Stimulated activated naive CD8-positive, alpha-beta T cell treated with anti-CD3 and anti-CD28 coated beads, Interleukin-15, Interleukin-2, amounts not matched to agents 100 ng/mL and 50 ng/mL, for 24 hours (primary cell): ENCODE measurements around the gene LMX1A.

Experiments used
- H3K27ac Mint-ChIP-seq: one replicate; pipeline ENCODE4 v1.8.0; 2021; ENCODE audit warnings: mild to moderate bottlenecking, mixed read lengths
- H3K27me3 Mint-ChIP-seq: one replicate; pipeline ENCODE4 v1.8.0; 2021; ENCODE audit warnings: mixed read lengths
- H3K36me3 Mint-ChIP-seq: one replicate; pipeline ENCODE4 v1.8.0; 2021; ENCODE audit warnings: low read depth, mixed read lengths
- H3K4me1 Mint-ChIP-seq: one replicate; pipeline ENCODE4 v1.8.0; 2021; ENCODE audit warnings: low read depth, mixed read lengths
- H3K4me3 Mint-ChIP-seq: one replicate; pipeline ENCODE4 v1.8.0; 2021; ENCODE audit warnings: mild to moderate bottlenecking, mixed read lengths
- H3K9me3 Mint-ChIP-seq: one replicate; pipeline ENCODE4 v1.8.0; 2021; ENCODE audit warnings: mixed read lengths

LMX1A gene

DNA sequence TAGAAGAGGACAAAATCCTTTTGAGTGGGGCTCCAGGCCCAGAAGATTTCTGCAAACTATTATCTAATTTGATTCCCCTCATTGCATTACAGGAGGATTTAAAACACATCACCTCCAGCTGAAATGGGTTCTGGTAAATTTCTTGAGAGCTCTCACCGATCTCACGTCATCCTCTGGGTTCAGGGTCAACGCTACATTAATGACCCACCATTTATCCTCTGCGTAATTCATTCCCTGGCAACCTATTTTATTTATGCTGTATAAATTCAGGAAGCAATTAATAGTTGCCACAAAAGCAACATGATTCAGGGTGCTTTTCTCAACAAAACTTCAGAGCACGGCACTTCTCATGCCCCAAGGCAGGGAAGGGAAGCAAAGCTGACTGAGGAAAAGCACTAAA lies 38.9 kb downstream of the LMX1A start:
- no peak overlapping the region for H3K4me3 Mint-ChIP-seq
- peaks cover 11% of the 10 kb centered on the region for H3K9me3 Mint-ChIP-seq
- no peaks in the 10 kb centered on the region for H3K4me1 Mint-ChIP-seq
- H3K27ac Mint-ChIP-seq = no peak overlapping the region
- no peaks in the 10 kb centered on the region for H3K36me3 Mint-ChIP-seq
- H3K27me3 Mint-ChIP-seq = peaks cover 23% of the 10 kb centered on the region

- H3K9me3 Mint-ChIP-seq = peaks cover 4% of the 10 kb centered on the region
- H3K4me3 Mint-ChIP-seq = no peak overlapping the region
- H3K36me3 Mint-ChIP-seq = no peaks in the 10 kb centered on the region
- H3K27me3 Mint-ChIP-seq = peaks cover 27% of the 10 kb centered on the region
- no peaks in the 10 kb centered on the region for H3K4me1 Mint-ChIP-seq
- no peak overlapping the region for H3K27ac Mint-ChIP-seq
These were observed 40.3 kb downstream of the LMX1A start for GRCh38 chr1:165316153-165316772.

GRCh38 chr1:165315481-165315880 lies 41.0 kb downstream of the LMX1A start:
- Mint-ChIP-seq H3K4me3 (no peak overlapping the region), H3K9me3 (peaks cover 4% of the 10 kb centered on the region), H3K4me1 (no peaks in the 10 kb centered on the region), H3K27me3 (peaks cover 27% of the 10 kb centered on the region), H3K36me3 (no peaks in the 10 kb centered on the region), H3K27ac (no peak overlapping the region)

GRCh38 chr1:165313903-165314302 lies 42.6 kb downstream of the LMX1A start:
- H3K27ac Mint-ChIP-seq = no peak overlapping the region
- H3K36me3 Mint-ChIP-seq = no peaks in the 10 kb centered on the region
- peaks cover 23% of the 10 kb centered on the region for H3K27me3 Mint-ChIP-seq
- H3K4me3 Mint-ChIP-seq = no peak overlapping the region
- H3K4me1 Mint-ChIP-seq = no peaks in the 10 kb centered on the region
- H3K9me3 Mint-ChIP-seq = peaks cover 4% of the 10 kb centered on the region

DNA sequence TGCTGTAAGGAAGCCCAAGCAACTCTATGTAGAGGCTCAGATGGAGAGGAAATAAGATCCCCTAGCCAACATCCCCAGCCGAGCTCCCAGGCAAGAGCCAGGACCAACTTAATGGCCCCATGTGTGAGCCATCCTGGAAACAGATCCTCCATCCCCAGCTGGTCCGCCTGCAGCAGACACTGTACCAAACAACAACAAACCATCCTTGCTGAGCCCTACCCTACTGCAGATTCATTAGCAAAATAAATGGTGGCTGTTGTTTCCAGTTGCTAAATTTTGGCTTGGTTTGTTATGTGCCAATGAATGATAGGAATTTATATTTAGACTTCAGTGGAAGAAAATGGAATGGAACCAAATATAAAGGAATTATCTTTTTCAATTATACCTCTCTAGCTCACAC lies 43.9 kb downstream of the LMX1A start:
- no peaks in the 10 kb centered on the region for H3K36me3 Mint-ChIP-seq
- H3K4me1 Mint-ChIP-seq = no peaks in the 10 kb centered on the region
- H3K27ac Mint-ChIP-seq = no peak overlapping the region
- no peak overlapping the region for H3K4me3 Mint-ChIP-seq
- peaks cover 4% of the 10 kb centered on the region for H3K9me3 Mint-ChIP-seq
- H3K27me3 Mint-ChIP-seq = peaks cover 23% of the 10 kb centered on the region

GRCh38 chr1:165306543-165307434 lies 49.7 kb downstream of the LMX1A start:
- no peak overlapping the region for H3K4me3 Mint-ChIP-seq
- no peaks in the 10 kb centered on the region for H3K36me3 Mint-ChIP-seq
- H3K27ac Mint-ChIP-seq = no peak overlapping the region
- no peaks in the 10 kb centered on the region for H3K9me3 Mint-ChIP-seq
- H3K27me3 Mint-ChIP-seq = peaks cover 14% of the 10 kb centered on the region
- H3K4me1 Mint-ChIP-seq = no peaks in the 10 kb centered on the region

DNA sequence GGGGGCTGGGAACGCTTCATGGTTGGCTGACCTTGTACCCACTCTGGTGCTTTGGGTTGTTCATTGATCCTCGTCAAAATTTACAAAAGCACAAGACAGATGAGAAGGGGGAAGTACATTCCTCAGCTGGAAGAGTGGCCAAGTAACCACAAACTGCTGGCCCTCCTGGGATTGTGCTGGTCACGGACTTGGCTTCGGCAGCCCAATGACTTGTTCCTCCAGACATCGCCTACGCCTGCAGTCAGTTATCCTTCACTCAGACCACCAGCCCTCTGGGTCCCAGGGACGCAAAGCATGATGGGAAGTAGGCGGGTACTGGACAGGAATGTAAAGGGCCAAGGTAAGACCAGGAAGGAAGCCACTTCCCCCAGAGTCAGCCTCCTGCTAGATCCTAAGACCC lies 53.1 kb downstream of the LMX1A start:
- H3K36me3 Mint-ChIP-seq = no peaks in the 10 kb centered on the region
- no peak overlapping the region for H3K4me3 Mint-ChIP-seq
- no peaks in the 10 kb centered on the region for H3K9me3 Mint-ChIP-seq
- peaks cover 20% of the 10 kb centered on the region for H3K27me3 Mint-ChIP-seq
- no peaks in the 10 kb centered on the region for H3K4me1 Mint-ChIP-seq
- no peak overlapping the region for H3K27ac Mint-ChIP-seq

DNA sequence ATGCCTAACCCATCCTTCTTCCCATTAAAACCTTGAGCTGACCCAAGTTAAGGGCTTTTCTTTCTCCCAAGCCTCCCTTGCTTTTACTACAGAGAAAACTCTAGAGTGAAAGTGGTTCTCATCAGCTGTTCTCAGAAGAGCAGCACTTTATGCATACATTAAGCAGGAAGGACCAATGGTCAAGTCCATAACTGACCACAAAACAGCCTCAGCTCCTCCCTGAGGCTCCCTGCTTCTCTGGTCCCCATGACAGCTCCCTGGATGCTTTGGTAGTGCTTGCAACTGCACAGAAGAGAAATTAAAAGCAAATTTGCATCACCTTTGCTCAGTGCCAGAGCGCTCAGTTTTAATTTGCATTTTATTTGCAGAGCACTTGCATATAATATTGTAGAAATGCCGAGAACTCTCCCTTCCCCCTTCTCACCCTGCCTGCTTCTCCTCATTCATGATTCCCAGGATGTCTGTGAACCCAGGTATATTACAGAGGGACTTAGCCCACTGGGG lies 56.1 kb downstream of the LMX1A start:
- Mint-ChIP-seq H3K27me3 (peaks cover 20% of the 10 kb centered on the region), H3K9me3 (no peaks in the 10 kb centered on the region), H3K4me1 (no peaks in the 10 kb centered on the region), H3K36me3 (no peaks in the 10 kb centered on the region), H3K27ac (no peak overlapping the region), H3K4me3 (no peak overlapping the region)

DNA sequence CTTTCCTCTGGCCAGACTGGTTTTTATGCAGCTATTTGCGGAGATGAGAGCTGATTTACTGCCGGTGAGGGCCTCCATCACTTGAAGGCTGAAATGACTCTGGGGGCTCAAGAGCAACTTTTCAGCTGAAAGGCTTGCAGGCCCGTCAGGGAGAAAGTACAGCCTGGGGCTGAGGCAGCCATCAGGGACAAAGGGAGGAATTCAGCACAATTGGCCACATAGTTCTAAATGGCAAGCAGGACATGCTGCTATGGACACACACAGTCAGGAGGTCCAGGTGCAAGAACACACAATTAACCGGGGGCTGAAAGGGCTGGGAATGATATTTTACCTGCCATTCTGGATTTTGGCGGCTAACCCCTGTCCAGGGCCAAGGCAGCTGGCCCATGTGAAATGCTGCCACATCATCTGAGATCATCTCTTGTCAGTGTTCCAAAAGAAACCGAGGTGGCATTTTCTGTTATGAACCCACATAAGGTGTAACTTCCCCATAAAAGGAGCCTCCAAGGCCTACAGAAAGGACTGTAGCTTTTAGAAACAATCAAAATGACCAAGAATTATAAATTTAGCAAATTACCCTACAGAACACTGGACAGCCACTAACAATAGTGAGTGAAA lies 58.2 kb downstream of the LMX1A start:
- H3K4me1 Mint-ChIP-seq = no peaks in the 10 kb centered on the region
- no peaks in the 10 kb centered on the region for H3K9me3 Mint-ChIP-seq
- H3K4me3 Mint-ChIP-seq = no peak overlapping the region
- H3K27ac Mint-ChIP-seq = no peak overlapping the region
- H3K36me3 Mint-ChIP-seq = no peaks in the 10 kb centered on the region
- H3K27me3 Mint-ChIP-seq = peaks cover 11% of the 10 kb centered on the region

- Mint-ChIP-seq H3K9me3 (no peaks in the 10 kb centered on the region), H3K36me3 (no peaks in the 10 kb centered on the region), H3K4me1 (no peaks in the 10 kb centered on the region), H3K4me3 (no peak overlapping the region), H3K27me3 (peaks cover 4% of the 10 kb centered on the region), H3K27ac (no peak overlapping the region)
These were observed 60.3 kb downstream of the LMX1A start for GRCh38 chr1:165296205-165296604.

- H3K4me1 Mint-ChIP-seq = no peaks in the 10 kb centered on the region
- H3K4me3 Mint-ChIP-seq = no peak overlapping the region
- no peaks in the 10 kb centered on the region for H3K36me3 Mint-ChIP-seq
- no peak overlapping the region for H3K27ac Mint-ChIP-seq
- no peaks in the 10 kb centered on the region for H3K9me3 Mint-ChIP-seq
- peaks cover 18% of the 10 kb centered on the region for H3K27me3 Mint-ChIP-seq
These were observed 66.4 kb downstream of the LMX1A start for GRCh38 chr1:165290148-165290547.

GRCh38 chr1:165289556-165289955 lies 67.0 kb downstream of the LMX1A start:
- no peak overlapping the region for H3K27ac Mint-ChIP-seq
- H3K4me1 Mint-ChIP-seq = no peaks in the 10 kb centered on the region
- H3K36me3 Mint-ChIP-seq = no peaks in the 10 kb centered on the region
- no peaks in the 10 kb centered on the region for H3K9me3 Mint-ChIP-seq
- peaks cover 18% of the 10 kb centered on the region for H3K27me3 Mint-ChIP-seq
- H3K4me3 Mint-ChIP-seq = no peak overlapping the region

GRCh38 chr1:165288350-165289120 lies 68.0 kb downstream of the LMX1A start:
- no peaks in the 10 kb centered on the region for H3K36me3 Mint-ChIP-seq
- H3K4me3 Mint-ChIP-seq = no peak overlapping the region
- H3K9me3 Mint-ChIP-seq = no peaks in the 10 kb centered on the region
- H3K27me3 Mint-ChIP-seq = peaks cover 27% of the 10 kb centered on the region
- no peak overlapping the region for H3K27ac Mint-ChIP-seq
- no peaks in the 10 kb centered on the region for H3K4me1 Mint-ChIP-seq

DNA sequence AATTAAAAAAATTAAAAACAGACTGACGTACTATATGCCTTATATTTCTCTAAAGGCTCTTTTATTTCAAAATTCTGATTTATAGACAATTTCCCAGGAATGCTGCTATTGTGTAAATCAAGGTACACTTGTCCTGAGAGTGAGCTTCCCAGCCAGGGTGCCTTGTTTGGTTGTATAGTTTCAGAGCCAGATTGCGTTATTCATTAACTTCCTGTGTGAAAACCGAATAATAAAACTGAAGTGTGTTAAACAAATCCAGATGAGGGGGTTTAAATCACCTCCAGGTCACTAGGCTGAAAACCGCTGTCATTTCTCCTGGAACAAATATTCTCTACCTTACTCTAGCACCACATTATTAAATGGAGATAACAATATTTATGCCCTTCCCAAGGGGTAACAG lies 68.7 kb downstream of the LMX1A start:
- H3K4me3 Mint-ChIP-seq = no peak overlapping the region
- no peaks in the 10 kb centered on the region for H3K9me3 Mint-ChIP-seq
- no peaks in the 10 kb centered on the region for H3K36me3 Mint-ChIP-seq
- no peaks in the 10 kb centered on the region for H3K4me1 Mint-ChIP-seq
- H3K27ac Mint-ChIP-seq = no peak overlapping the region
- peaks cover 33% of the 10 kb centered on the region for H3K27me3 Mint-ChIP-seq
